Middle frontal gyrus (tissue), 1 donor: Measurements from ENCODE around the gene GAGE2A.
"Not testable (repeated sequence)": the region's sequence is repeated elsewhere in the genome, so short reads cannot be mapped to it uniquely, and the experiment has no call there.

ENCODE experiments used
- DNase-seq: peaks from one replicate; pipeline ENCODE4 v3.0.0-alpha.2; 2015; ENCODE audit warnings: low spot score; ENCODE audit errors: extremely low spot score

Gene GAGE2A

GRCh38 chrX:49589196-49589595 is at the start of gene GAGE2A:
TSS of gene GAGE2A (plus strand) at chrX:49589496. CDS start at chrX:49590651, 1,155 bp downstream.
- DNase-seq: not testable (repeated sequence)

GRCh38 chrX:49541433-49541832 is 47.9 kb upstream of the GAGE2A start, which contains the start of gene GAGE12D:
TSS of gene GAGE12D (plus strand) at chrX:49541733. CDS start at chrX:49542888, 1,155 bp downstream.
- not testable (repeated sequence) for DNase-seq

- not testable (repeated sequence) for DNase-seq
These were observed 38.3 kb upstream of the GAGE2A start, which contains the start of gene GAGE12E for GRCh38 chrX:49550989-49551388. TSS of gene GAGE12E (plus strand) at chrX:49551289. CDS start at chrX:49552444, 1,155 bp downstream.

GRCh38 chrX:49560542-49560941 is 28.8 kb upstream of the GAGE2A start, which contains the start of gene GAGE12F:
TSS of gene GAGE12F (plus strand) at chrX:49560842. CDS start at chrX:49561997, 1,155 bp downstream.
- not testable (repeated sequence) for DNase-seq

GRCh38 chrX:49568728-49569127 is 20.6 kb upstream of the GAGE2A start:
- not testable (repeated sequence) for DNase-seq

GRCh38 chrX:49569152-49569551 is 20.1 kb upstream of the GAGE2A start:
- DNase-seq: not testable (repeated sequence)

- DNase-seq: not testable (repeated sequence)
These were observed 19.2 kb upstream of the GAGE2A start, which contains the start of gene GAGE12G for GRCh38 chrX:49570100-49570499. TSS of gene GAGE12G (plus strand) at chrX:49570400. CDS start at chrX:49571555, 1,155 bp downstream.

GRCh38 chrX:49579649-49580048 is 9.6 kb upstream of the GAGE2A start, which contains the start of gene GAGE12H:
TSS of gene GAGE12H (plus strand) at chrX:49579949. CDS start at chrX:49581104, 1,155 bp downstream.
- DNase-seq: not testable (repeated sequence)

GRCh38 chrX:49589769-49590478 is 628 bp downstream of the GAGE2A start:
- DNase-seq: not testable (repeated sequence)

- DNase-seq: not testable (repeated sequence)
These were observed 1.2 kb downstream of the GAGE2A start for GRCh38 chrX:49590488-49590887.

GRCh38 chrX:49598720-49599119 is 9.4 kb downstream of the GAGE2A start, which contains the start of gene GAGE1:
TSS of gene GAGE1 (plus strand) at chrX:49599020. CDS start at chrX:49600175, 1,155 bp downstream.
- DNase-seq: not testable (repeated sequence)

GRCh38 chrX:49610718-49611310 is 21.5 kb downstream of the GAGE2A start:
- DNase-seq: no peak

- no peak for DNase-seq
These were observed 29.3 kb downstream of the GAGE2A start for GRCh38 chrX:49618574-49618973.

GRCh38 chrX:49627086-49627777 is 37.9 kb downstream of the GAGE2A start:
- DNase-seq: no peak

GRCh38 chrX:49644991-49645637 is 55.8 kb downstream of the GAGE2A start:
- DNase-seq: no peak
